SK-N-SH (cell line): Measurements from ENCODE around the gene BSCL2. TPM values are rescaled to one million over a fixed set of nuclear protein-coding genes. Genes with fewer than 3 reads are reported as not detected.

Experiments used
- CTCF ChIA-PET: fragments of 300-600, 350-600 bp; formaldehyde crosslinking; extraction: SDS; loops from one replicate; lab custom pipeline; 2021; lab: Yijun Ruan, JAX
- POLR2A ChIA-PET: fragments of 350-600 bp; sonication (Branson Sonifier 250); formaldehyde crosslinking; extraction: SDS; loops from one replicate; lab custom pipeline; 2020; ENCODE audit warnings: antibody characterized with exemption, inconsistent platforms; lab: Yijun Ruan, JAX
- DNase-seq: peaks from one replicate; pipeline ENCODE4 v3.0.0; 2012
- H2AFZ ChIP-seq: fragments of 200-600 bp; sonication (generic); 2 replicates; pipeline ENCODE4 v1.8.1; 2016; ENCODE audit warnings: antibody characterized with exemption, mild to moderate bottlenecking, low read depth
- H3F3A ChIP-seq: fragments of 200-600 bp; sonication (generic); replicated peaks from 2 replicates; pipeline ENCODE3; 2016; ENCODE audit warnings: antibody characterized with exemption, mild to moderate bottlenecking; ENCODE audit not compliant: insufficient read depth
- H3K27ac ChIP-seq, 2 experiments: fragments of 200-500 bp in 1 of 2; fragments of 200-600 bp in 1 of 2; sonication (Bioruptor generic) in 1 of 2; sonication (generic), shearing (Covaris generic) in 1 of 2; 2 replicates each; pipeline versions ENCODE4 v1.5.1 to v1.6.1; 2014 to 2016; ENCODE audit warnings: low read depth in 2 of 2, inconsistent platforms in 1 of 2, low read length in 1 of 2, mild to moderate bottlenecking in 1 of 2, mixed read lengths in 1 of 2
- H3K27me3 ChIP-seq: fragments of 200-600 bp; sonication (generic), shearing (Covaris generic); 2 replicates; pipeline ENCODE4 v1.6.1; 2016; ENCODE audit warnings: mixed run types; ENCODE audit not compliant: insufficient read depth
- H3K36me3 ChIP-seq, 2 experiments: fragments of 200-500 bp in 1 of 2; fragments of 200-600 bp in 1 of 2; sonication (Bioruptor generic) in 1 of 2; sonication (generic) in 1 of 2; replicated peaks in 1 of 2; 2 replicates each; pipeline versions ENCODE3 to v1.5.1; 2014 to 2016; ENCODE audit warnings: low read length in 1 of 2, mild to moderate bottlenecking in 1 of 2; ENCODE audit not compliant: insufficient read depth in 2 of 2, control insufficient read depth in 1 of 2
- H3K4me1 ChIP-seq, 2 experiments: fragments of 200-500 bp in 1 of 2; fragments of 200-600 bp in 1 of 2; sonication (Bioruptor generic) in 1 of 2; sonication (generic), shearing (Covaris generic) in 1 of 2; 2 replicates each; pipeline versions ENCODE4 v1.5.1 to v1.6.1; 2014 to 2016; ENCODE audit warnings: low read depth in 1 of 2, low read length in 1 of 2, mixed run types in 1 of 2; ENCODE audit not compliant: insufficient read depth in 2 of 2, control insufficient read depth in 1 of 2
- H3K4me2 ChIP-seq: fragments of 200-600 bp; sonication (generic), shearing (Covaris generic); 2 replicates; pipeline ENCODE4 v1.6.1; 2017; ENCODE audit warnings: mixed run types
- H3K4me3 ChIP-seq, 2 experiments: fragments of 200-500 bp in 1 of 2; fragments of 200-600 bp in 1 of 2; sonication (Bioruptor generic) in 1 of 2; sonication (generic), shearing (Covaris generic) in 1 of 2; 2 replicates each; pipeline versions ENCODE4 v1.5.1 to v1.8.1; 2014 to 2016; ENCODE audit warnings: low read depth in 2 of 2, inconsistent platforms in 1 of 2, low read length in 1 of 2, mild to moderate bottlenecking in 1 of 2, mixed read lengths in 1 of 2, moderate library complexity in 1 of 2
- H3K79me2 ChIP-seq: fragments of 200-600 bp; sonication (generic); 2 replicates; pipeline ENCODE4 v1.8.1; 2017; ENCODE audit warnings: mild to moderate bottlenecking; ENCODE audit not compliant: insufficient read depth
- H3K9ac ChIP-seq: fragments of 200-600 bp; sonication (generic); 2 replicates; pipeline ENCODE4 v1.6.1; 2017; ENCODE audit warnings: mixed run types
- H3K9me2 ChIP-seq: fragments of 200-600 bp; sonication (generic); 2 replicates; pipeline ENCODE4 v1.6.1; 2017; ENCODE audit warnings: mixed run types
- H3K9me3 ChIP-seq: fragments of 200-600 bp; sonication (generic); 2 replicates; pipeline ENCODE4 v1.6.1; 2017; ENCODE audit warnings: mixed run types, mild to moderate bottlenecking, moderate library complexity
- H4K20me1 ChIP-seq: fragments of 200-600 bp; sonication (generic); 2 replicates; pipeline ENCODE4 v1.6.1; 2017; ENCODE audit warnings: mild to moderate bottlenecking, mixed run types; ENCODE audit not compliant: insufficient read depth
- EP300 ChIP-seq, 2 experiments: IDR thresholded peaks; 2 replicates each; pipeline versions ENCODE4 v1.4.0 to v1.6.1; 2012; ENCODE audit warnings: borderline replicate concordance in 1 of 2, low read depth in 1 of 2, low read length in 1 of 2
- FOXM1 ChIP-seq: IDR thresholded peaks from 2 replicates; pipeline ENCODE4 v1.4.0; 2012; ENCODE audit warnings: low read depth, mild to moderate bottlenecking
- GATA2 ChIP-seq: sonication (generic); formaldehyde crosslinking; IDR thresholded peaks from 2 replicates; pipeline ENCODE4 v1.5.0; 2020; ENCODE audit warnings: mild to moderate bottlenecking, missing genetic modification reagents
- JUND ChIP-seq: IDR thresholded peaks from 2 replicates; pipeline ENCODE4 v1.4.0; 2012
- MAX ChIP-seq: IDR thresholded peaks from 2 replicates; pipeline ENCODE4 v1.4.0; 2012; ENCODE audit warnings: low read depth
- MXI1 ChIP-seq: IDR thresholded peaks from 2 replicates; pipeline ENCODE4 v1.6.1; 2012; ENCODE audit warnings: mild to moderate bottlenecking, low read depth, low read length, improper control_type of control experiment
- NFIC ChIP-seq: IDR thresholded peaks from 2 replicates; pipeline ENCODE4 v1.4.0; 2012; ENCODE audit warnings: borderline replicate concordance
- NRF1 ChIP-seq: IDR thresholded peaks from 2 replicates; pipeline ENCODE4 v1.6.1; 2012; ENCODE audit warnings: low read depth, mild to moderate bottlenecking, low read length
- POLR2AphosphoS5 ChIP-seq: IDR thresholded peaks from 2 replicates; pipeline ENCODE4 v1.6.1; 2012; ENCODE audit warnings: low read depth, low read length
- REST ChIP-seq: IDR thresholded peaks from 2 replicates; pipeline ENCODE4 v1.6.1; 2012; ENCODE audit warnings: mild to moderate bottlenecking, low read depth, low read length, moderate library complexity
- RXRA ChIP-seq: IDR thresholded peaks from 2 replicates; pipeline ENCODE4 v1.4.0; 2012; ENCODE audit warnings: low read depth, mild to moderate bottlenecking, borderline replicate concordance
- SIN3A ChIP-seq: IDR thresholded peaks from 2 replicates; pipeline ENCODE4 v1.6.1; 2012; ENCODE audit warnings: low read depth, mild to moderate bottlenecking, low read length, moderate library complexity, borderline replicate concordance
- SMC3 ChIP-seq: IDR thresholded peaks from 2 replicates; pipeline ENCODE4 v1.6.1; 2012; ENCODE audit warnings: low read depth, low read length, improper control_type of control experiment
- TCF12 ChIP-seq: IDR thresholded peaks from 2 replicates; pipeline ENCODE4 v1.4.0; 2012
- USF1 ChIP-seq: IDR thresholded peaks from 2 replicates; pipeline ENCODE4 v1.4.0; 2012; ENCODE audit warnings: low read depth, borderline replicate concordance
- YY1 ChIP-seq: IDR thresholded peaks from 2 replicates; pipeline ENCODE4 v1.4.0; 2012; ENCODE audit warnings: low read depth, mild to moderate bottlenecking
- ZBTB33 ChIP-seq: IDR thresholded peaks from 2 replicates; pipeline ENCODE4 v1.4.0; 2012; ENCODE audit warnings: low read depth, borderline replicate concordance
- WGBS: methylation state at CpG from one replicate; pipeline ENCODE4 v1.1.6; 2017; ENCODE audit warnings: low lambda C conversion rate; 5-methylcytosine and 5-hydroxymethylcytosine counted together
- polyA plus RNA-seq, 3 experiments: library from polyadenylated mRNA; depleted of rRNA; stranded (reverse); fragments of >200 nt; gene quantifications; 2 replicates each; pipeline ENCODE4 v1.2.3, GENCODE V29; 2012

BSCL2 gene
- polyA plus RNA-seq, 1 of the 3 experiments (the other 2 are of a cell fraction), result 81.5 TPM

- H3K9ac ChIP-seq, result no peak overlapping the region
- peaks cover 25% of the 10 kb centered on the region; the same call in 1 of the 2 replicates for H3K79me2 ChIP-seq
- whole genome bisulfite sequencing, result 93% methylated on average over 9 of the region's 9 CpGs
- no peaks in the 10 kb centered on the region for H3K9me3 ChIP-seq
- H2AFZ ChIP-seq, result no peak overlapping the region
- H3K4me2 ChIP-seq, result no peak overlapping the region
- no peak for TF ChIP-seq FOXM1
- no peak for TF ChIP-seq SIN3A
- TF ChIP-seq REST, result no peak
- no peak for TF ChIP-seq SMC3
- TF ChIP-seq NFIC, result no peak
- no peak for TF ChIP-seq MAX
- TF ChIP-seq GATA2 (CRISPR knock-in tag), result no peak
- no peak for TF ChIP-seq EP300 (IDR thresholded peaks at IDR 0.05; ENCODE audit: borderline replicate concordance in 1 of 2, low read depth in 1 of 2, low read length in 1 of 2)
- no peak for TF ChIP-seq MXI1
- TF ChIP-seq ZBTB33, result no peak
- TF ChIP-seq NRF1, result no peak
- no peak for TF ChIP-seq USF1
- TF ChIP-seq RXRA, result no peak
- no peak for TF ChIP-seq YY1
- no peak for TF ChIP-seq JUND
- no peak for TF ChIP-seq TCF12
- TF ChIP-seq POLR2AphosphoS5, result no peak
- TF ChIP-seq, all 33 proteins: peak for 0
- H3K36me3 ChIP-seq, result peaks cover 0 to 9% of the 10 kb centered on the region in 2 experiments
- no peaks in the 10 kb centered on the region for H3K27me3 ChIP-seq
- H3K4me3 ChIP-seq, result no peak overlapping the region
- CTCF ChIA-PET, result interaction anchor here (1.0 to 1.7 kb wide), 3 partner anchors 14 to 39 kb away, joined by 3 to 7 read pairs (median 3); no protein-coding TSS in a partner anchor
- no peaks in the 10 kb centered on the region for H4K20me1 ChIP-seq
- POLR2A ChIA-PET, result interaction anchor here (0.6 to 1.2 kb wide), 2 partner anchors 14 to 20 kb away, joined by 3 read pairs; partner anchors contain the start of gene POLR2G
- no peaks in the 10 kb centered on the region for H3K9me2 ChIP-seq
- peak overlapping the region in 1 of 2 experiments; percentile 20; a peak in 1 of 4 replicates for H3K27ac ChIP-seq
- H3F3A ChIP-seq, result peaks cover 19% of the 10 kb centered on the region
- H3K4me1 ChIP-seq, result peaks cover 0 to 3% of the 10 kb centered on the region in 2 experiments; a peak in 1 of 4 replicates
- DNase-seq, result no peak
Observed at GRCh38 chr11:62747475-62748160, 40.4 kb upstream of the BSCL2 start.
